NK-92 (cell line): ENCODE data around the gene OCLN.
"Not testable (repeated sequence)": the region's sequence is repeated elsewhere in the genome, so short reads cannot be mapped to it uniquely, and the experiment has no call there.

Experiments used
- DNase-seq: peaks from one replicate; lab custom pipeline; 2025; ENCODE audit not compliant: unreplicated experiment; lab: John Stamatoyannopoulos, UW

Gene OCLN

DNA sequence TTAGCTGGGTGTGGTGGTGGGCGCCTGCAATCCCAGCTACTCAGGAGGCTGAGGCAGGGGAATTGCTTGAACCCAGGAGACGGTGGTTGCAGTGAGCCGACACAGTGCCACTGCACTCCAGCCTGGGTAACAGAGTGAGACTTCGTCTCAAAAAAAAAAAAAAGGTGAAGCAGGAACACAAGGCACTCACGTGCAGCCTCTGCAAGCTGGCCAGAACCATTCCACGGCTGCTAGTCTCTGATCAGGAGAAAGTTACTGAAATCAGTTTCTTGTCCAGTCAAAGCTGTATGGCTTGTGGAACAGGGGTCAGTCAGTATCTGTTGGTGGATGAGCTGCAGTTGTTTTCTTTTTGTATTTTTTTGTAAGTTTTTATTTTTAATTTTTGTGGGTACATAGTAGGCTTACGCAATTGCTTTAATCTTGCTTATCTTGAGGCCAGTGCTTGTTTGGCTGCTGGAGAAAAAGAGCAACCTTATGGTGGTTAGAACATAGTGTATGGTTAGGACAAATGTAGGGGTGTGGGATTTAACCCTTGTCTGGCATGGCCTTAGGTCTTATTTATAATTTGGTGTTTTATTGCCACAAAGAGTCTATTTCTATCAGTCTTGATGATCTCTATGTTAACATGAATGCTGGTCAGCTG is 34.7 kb downstream of the OCLN start:
- DNase-seq = no peak

DNA sequence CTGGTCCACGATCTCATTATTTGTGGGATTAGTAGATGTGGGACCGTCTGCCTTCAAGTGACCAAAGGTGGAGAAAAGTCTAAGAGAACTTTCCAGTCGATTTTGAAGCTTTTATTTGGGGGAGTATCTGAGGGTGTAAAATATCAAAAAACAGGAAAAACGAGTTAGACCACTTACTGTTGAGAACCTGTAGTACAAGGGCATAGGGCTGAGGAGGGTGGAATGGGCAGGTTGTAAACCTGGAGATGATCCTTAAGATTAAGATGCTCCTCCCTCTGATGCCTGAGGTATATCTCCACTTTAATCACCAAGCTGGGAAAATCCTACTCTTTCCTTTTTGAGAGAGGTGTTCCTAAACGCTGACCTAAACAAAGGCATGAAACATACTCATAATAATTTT is 35.4 kb downstream of the OCLN start:
- DNase-seq = no peak

DNA sequence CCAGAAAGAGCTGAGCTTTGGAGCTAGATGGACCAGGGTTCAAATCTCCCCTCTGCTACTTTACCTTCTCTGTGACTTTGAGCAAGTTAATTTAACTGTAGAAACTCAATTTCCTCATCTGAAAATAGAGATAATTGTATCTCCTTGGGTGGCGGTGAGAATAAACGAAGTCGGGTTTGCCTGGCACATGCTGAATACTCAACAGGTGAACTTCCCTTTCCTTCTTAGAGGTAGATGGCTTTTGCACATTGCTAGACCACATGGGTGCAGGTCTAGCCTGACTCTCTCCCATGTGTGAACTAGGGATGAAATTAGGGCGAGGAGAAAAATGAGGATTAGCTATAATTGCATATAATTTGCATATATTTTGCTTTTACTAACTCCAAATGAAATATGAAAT is 36.0 kb downstream of the OCLN start:
- no peak for DNase-seq

DNA sequence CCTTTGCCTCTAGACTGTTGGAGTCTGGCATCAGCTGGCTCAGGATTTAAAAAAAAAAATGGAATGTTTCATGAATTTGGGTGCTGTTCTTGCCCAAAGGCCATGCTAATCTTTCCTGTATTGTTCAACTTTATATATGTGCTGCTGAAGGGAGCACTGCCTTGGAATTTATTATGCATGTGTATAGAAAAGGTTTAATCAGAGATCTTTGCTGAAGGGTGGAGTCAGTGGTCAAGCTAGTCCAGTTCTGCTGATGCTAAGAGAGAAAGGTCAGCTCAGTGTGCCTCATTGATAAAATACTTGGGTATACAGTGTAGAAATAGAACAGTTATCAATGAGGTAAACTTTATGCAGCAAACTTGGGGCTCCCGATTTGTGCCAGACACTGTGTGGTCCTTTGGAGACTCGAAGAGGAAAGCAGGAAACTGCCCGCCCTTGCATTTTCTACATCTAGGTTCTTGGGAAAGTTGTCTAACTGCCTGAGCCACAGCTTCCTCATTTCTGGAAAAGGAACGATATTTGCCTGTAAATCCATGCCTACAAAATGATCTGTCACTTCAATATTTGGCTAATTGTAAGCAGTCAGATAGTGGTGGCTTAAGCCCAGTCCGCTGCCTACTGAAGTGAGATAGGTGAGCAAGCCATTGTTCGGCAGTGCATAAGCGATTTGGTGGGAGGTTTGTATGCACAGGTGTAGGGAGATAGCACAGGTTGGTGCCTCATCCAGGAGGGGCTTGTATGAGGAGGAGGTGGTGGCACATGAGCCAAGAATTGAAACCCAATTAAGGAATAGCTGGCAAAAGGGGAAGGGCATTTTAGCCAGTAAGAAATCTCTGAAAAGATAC is 38.2 kb downstream of the OCLN start:
- no peak for DNase-seq

DNA sequence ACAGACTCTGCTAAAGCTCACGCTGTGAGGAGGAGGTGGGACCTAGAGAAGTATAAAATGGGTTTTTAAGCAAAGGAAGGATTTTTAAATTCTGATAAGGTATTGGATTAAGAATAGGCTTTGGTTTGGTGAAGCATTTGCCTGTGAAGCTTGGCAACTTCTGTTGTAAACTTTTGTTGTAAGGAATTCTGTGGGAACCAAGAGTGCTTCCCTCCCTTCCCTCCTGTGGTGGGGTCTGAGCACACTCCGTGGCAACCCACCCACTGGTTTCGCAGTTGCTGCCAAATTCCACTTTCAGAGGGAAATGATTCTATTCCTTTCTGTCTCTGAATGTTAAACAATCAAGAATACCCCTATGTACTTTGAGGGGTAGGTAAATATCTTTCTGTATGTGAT is 38.8 kb downstream of the OCLN start:
- no peak for DNase-seq

DNA sequence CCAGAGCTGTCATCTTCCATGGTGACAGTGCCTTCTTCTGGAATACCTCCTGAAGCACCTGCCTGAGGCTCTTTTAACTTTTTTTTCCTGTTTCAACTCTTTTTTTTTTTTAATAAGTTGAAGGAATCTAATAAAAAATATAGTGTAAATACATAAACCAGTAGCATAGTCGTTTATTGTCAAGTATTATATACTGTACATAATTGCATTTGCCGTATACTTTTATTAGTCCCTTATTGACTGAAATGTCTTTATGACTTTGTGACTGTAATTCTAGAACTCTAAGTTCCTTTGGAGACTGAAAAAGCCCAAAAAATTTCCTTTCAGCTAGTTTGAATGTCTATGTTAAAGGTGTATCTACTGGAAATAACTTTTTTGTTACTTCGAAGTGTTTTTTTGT is 45.3 kb downstream of the OCLN start:
- DNase-seq = not testable (repeated sequence)

DNA sequence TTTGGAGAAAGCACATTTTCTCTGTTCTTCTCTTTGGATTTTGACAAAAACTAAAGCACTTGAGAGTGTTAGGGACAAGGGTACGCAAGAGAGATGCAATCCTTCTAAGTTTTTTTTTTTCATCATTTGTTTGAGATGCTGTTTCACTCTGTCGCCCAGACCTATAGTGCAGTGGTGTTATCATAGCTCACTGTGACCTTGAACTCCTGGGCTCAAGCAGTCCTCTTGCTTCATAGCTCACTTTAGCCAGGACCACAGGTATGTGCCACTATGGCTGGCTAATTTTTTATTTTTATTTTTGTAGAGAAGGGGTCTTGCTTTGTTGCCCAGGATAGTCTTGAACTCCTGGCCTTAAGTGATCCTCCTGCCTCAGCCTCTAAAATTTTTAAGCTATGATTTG is 46.1 kb downstream of the OCLN start:
- DNase-seq = not testable (repeated sequence)

DNA sequence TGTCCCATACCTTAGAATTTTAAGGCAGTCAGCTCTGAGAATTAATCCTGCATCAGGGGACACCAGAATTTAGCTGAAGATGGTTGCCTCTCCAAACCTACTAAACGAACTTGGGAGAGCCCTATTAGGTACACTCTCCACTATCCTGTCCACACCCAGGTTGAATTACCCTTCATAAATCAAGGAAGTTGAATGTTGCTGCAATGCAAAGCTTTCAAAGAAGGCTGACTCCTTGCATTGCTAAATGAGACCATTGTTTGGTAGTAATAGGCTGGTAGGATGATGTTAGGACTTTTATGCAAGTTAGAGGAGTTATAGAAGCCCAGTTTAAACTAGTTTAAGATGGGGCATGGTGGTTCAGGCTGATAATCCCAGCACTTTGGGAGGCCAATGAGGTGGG is 48.8 kb downstream of the OCLN start:
- DNase-seq = not testable (repeated sequence)

DNA sequence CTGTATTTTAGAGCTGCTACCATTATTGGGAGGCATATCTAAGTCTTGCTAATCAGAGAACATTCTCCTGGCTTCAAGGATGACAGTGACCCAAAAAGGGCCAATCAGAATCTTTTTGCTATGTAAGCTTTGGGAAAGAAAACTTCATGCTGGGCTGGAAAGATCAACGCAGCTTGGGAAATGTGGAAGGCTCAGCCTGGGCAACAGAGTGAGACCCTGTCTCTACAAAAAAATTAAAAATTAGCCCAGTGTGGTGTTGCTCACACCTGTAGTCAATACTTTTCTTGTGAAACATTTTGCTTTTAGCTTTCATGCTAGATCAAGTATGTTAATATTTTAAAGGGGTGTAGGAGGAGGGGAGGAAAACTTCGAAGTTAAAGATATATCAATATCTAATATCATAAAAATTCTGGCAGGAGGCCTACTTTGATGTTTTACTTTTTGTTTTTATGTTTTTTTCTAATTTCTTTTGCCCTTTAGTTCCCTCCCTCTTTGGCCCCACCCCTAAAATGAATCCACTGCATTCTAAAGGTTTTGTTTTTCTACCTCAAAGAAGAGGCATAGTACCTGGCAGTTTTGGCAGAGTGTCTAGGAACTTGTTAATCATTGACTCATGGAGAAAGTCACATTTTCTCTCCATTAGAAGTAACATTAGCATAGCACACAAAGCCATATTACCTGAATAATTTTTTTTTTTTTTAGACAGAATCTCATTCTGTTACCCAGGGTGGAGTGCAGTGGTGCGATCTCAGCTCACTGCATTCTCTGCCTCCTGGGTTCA is 50.4 kb downstream of the OCLN start:
- DNase-seq = not testable (repeated sequence)

DNA sequence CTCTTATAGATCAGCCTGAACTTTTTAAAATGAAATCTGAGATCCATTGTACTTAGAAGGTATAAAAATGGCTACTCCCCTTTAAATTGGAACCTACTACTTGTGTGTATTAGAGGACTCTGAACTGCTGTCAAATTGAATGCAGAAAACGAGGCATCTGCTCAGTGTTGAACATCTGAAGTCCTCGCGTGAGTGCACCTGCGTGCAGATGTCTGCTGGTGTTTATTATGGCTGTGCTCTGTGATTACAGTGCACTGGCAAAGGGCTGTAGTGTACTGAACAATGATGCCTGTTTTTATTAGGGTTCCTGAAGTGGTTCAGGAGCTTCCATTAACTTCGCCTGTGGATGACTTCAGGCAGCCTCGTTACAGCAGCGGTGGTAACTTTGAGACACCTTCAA is 52.0 kb downstream of the OCLN start:
- DNase-seq = not testable (repeated sequence)

DNA sequence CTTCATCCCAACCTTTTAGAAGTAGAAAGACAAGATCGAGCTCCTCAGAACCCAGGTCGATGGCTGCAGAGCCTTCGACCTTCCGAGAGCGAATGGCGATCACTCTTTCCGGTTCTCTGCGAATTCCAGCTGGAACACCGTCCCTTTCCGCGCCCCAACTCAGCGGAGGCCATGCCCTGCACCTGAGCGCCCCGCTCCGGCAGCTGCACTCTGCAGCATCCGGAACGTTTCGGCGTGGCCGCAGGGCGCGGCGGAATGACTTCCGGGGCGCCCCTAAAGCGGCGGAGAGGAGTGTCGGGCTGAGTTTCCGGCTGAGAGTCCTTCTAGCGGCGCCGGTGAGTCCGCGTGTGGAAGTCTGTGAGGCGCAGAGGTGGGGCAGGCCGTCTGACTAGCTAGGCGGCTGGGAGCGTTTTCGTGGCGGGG is 67.3 kb downstream of the OCLN start, which contains the start of gene GTF2H2C:
Gene GTF2H2C (plus strand): TSS at position 284 of the 423 bp plus-strand sequence. CDS start 4,942 bp downstream, outside the sequence.
- not testable (repeated sequence) for DNase-seq

DNA sequence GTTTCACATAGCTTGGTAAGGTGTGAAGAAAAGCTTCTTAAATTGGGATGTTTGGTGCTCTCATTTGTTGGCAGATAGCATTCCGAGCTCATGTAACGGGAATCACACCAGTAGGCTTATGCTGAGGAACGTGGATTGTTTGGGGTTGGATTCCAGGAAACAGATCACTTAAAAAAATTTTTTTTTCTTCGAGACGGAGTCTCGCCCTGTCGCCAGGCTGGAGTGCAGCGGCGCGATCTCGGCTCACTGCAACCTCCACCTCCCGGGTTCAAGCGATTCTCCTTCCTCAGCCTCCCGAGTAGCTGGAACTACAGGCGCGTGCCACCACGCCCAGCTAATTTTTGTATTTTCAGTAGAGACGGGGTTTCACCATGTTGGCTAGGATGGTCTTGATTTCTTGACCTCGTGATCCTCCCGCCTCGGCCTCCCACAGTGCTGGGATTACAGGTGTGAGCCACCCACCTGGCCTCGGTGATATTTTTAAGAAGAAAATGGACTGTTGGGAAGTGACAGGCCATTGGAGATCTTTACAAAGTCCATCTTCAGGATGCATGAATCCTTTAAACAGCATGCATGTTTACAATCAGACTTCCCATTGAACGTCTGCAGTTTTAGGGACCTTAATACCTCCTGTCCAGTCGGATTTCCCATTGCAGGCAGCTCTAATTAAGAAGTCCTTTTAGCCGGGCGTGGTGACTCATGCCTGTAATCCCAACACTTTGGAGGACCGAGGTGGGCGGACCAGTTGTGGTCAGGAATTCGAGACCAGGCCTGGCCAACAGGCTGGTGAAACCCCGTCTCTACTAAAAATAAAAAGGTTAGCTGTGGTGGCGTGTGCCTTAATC is 68.2 kb downstream of the OCLN start:
- DNase-seq = not testable (repeated sequence)

DNA sequence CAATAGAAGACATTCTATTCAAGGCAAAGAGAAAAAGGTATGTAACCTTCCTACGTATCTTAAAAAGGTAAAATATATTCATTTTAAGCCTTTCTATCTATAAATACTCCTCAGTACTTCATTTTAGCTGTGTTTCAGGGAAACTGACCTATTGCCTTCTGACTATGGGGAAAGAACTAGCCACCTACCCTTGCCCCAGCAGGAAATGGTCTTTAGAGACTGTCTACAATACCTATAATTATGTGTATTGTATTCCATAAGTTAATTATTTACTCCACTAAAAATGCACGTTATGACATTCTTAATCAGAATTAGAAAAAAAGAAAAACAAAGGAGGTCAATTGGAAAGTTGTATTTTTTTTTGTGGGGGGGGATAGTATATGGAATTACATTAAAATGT is 73.6 kb downstream of the OCLN start:
- DNase-seq = not testable (repeated sequence)

DNA sequence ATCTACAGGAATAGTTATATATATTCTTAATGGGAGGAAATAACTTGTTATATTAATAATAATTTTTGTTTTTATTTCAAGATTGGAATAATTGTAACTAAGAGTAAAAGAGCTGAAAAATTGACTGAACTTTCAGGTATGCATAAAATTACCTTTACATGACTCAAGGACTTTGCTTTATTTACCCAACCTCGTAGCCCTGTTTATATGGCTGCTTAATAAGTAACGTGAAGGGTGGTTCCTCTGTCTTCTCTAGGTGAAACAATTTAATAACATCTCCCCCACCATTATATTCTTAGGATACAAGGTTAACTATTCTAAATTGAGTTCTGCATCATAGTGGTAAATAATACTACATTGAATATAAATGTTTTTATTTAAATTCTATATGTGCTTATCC is 75.5 kb downstream of the OCLN start:
- not testable (repeated sequence) for DNase-seq

DNA sequence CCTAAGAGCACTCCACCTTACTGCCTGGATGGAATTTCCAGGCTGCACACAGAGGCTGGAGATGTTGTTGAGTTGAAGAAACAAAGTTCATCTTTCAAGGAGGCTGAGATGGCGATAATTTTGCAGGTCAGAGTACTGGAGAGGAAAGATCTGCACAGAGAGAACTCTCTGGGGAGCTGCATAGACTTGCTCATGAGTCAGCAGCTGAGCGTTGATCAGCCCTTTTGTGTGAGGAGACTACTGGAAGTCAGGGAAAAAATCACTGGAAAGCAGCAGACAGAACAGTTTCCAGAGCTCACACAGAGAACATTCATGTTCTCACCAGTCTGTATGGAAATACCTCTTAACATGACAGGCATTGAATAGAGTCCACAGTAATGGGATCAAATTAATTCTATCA is 90.8 kb downstream of the OCLN start:
- DNase-seq = not testable (repeated sequence)

DNA sequence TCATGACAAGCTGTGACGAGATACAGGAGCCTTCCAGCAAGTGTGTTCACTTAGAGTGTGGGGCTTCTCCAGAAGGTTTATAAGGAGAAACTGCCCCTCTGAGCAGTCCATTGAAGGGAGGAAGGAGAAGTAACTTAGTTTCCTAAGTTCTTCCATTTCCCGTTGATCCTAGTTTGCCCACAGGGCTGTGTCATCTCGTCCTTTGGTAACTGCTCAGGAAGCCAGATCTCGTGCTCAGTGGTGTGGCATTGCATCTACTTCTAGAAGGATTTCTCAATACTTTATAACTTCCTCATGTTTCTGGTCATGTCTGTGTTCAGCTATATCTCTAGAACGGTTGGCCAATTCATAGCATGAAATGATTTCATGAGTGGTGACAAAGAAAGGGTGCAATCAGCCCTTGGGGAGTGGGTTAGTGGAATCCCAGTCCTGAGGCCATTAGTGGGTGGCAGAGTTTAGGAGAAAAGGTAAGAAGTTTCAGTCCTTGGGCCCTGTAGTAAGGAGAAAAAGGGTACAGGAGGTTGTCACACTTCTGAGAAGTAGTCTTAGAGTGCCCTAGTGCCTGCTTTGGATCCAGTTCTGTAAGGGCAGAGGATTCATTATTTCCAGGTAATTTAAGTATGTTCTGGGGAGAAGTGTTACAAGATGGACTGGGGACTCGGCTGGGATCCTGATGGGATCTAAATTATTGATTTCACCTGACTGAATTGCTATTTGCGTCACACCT is 103.7 kb downstream of the OCLN start:
- not testable (repeated sequence) for DNase-seq

DNA sequence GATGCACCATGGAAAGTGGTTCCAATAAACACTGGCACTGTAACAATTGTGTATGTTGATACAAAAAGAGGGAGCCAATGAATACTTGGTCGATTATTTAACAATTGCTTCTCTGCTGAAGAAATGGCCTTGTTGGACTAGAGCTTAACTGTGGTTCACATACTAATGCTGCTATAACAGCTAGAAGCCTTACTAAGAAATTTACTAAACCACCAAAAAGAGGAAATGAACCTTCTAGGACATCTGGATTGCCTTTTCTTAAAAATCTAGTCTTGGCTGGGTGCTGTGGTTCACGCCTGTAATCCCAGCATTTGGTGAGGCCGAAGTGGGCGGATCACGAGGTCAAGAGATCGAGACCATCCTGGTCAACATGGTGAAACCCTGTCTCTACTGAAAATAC is 109.4 kb downstream of the OCLN start:
- not testable (repeated sequence) for DNase-seq

DNA sequence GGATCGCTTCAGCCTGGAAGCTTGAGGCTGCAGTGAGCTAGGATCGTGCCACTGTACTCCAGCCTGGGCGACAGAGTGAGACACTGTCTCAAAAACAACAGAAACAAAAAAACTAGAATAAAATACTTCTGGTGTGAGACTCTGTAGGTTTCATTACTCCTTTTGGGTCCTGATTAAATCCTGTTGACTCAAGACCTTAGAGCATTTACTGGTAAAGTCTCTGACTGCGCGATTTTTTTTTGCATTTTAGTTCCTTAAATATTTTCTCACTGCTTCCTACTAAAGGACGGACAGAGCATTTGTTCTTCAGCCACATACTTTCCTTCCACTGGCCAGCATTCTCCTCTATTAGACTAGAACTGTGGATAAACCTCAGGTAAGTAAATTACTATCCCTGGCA is 114.2 kb downstream of the OCLN start:
- not testable (repeated sequence) for DNase-seq
